Calu3 (cell line): Measurements from ENCODE around the gene FBXW7. TPM values are rescaled to one million over a fixed set of nuclear protein-coding genes. Genes with fewer than 3 reads are reported as not detected.

Experiments used
- BruUV-seq: library from RNA; stranded (reverse); fragments of 400-500 nt; replicated peaks from 2 replicates; lab custom pipeline; 2021; lab: Mats Ljungman, UMichigan
- CTCF ChIA-PET: fragments of 300-600 bp; sonication (Branson Sonifier 250); formaldehyde crosslinking; loops from one replicate; lab custom pipeline; 2022; ENCODE audit warnings: antibody characterized with exemption; lab: Charles Lee
- DNase-seq: peaks from one replicate; pipeline ENCODE4 v3.0.0; 2022
- H3K27ac Mint-ChIP-seq: one replicate; pipeline ENCODE4 v1.8.0; 2022; ENCODE audit warnings: mixed read lengths; ENCODE audit not compliant: unreplicated experiment
- H3K27me3 Mint-ChIP-seq: one replicate; pipeline ENCODE4 v1.8.0; 2022; ENCODE audit warnings: mixed read lengths; ENCODE audit not compliant: unreplicated experiment
- H3K36me3 Mint-ChIP-seq: one replicate; pipeline ENCODE4 v1.8.0; 2022; ENCODE audit warnings: mild to moderate bottlenecking, moderate library complexity, mixed read lengths; ENCODE audit not compliant: insufficient read depth, unreplicated experiment
- H3K4me1 Mint-ChIP-seq: one replicate; pipeline ENCODE4 v1.8.0; 2022; ENCODE audit warnings: mild to moderate bottlenecking, low read depth, mixed read lengths; ENCODE audit not compliant: unreplicated experiment
- H3K4me3 Mint-ChIP-seq: one replicate; pipeline ENCODE4 v1.8.0; 2022; ENCODE audit warnings: mild to moderate bottlenecking, low read depth, moderate library complexity, mixed read lengths; ENCODE audit not compliant: unreplicated experiment
- H3K9me3 Mint-ChIP-seq: one replicate; pipeline ENCODE4 v1.8.0; 2022; ENCODE audit warnings: low read depth, mixed read lengths; ENCODE audit not compliant: unreplicated experiment
- intact Hi-C: fragments of 100-400 bp; cut with micrococcal nuclease; formaldehyde crosslinking; loops from one replicate; pipeline ENCODE4 v1.10.0; 2022; ENCODE audit not compliant: unreplicated experiment
- total RNA-seq: library from RNA; stranded (reverse); gene quantifications from 2 replicates; pipeline ENCODE4 v1.2.3, GENCODE V29; 2022
- TF ChIP-seq, protein P1 (sequence below): fragments of 200-600 bp; IDR thresholded peaks from one replicate; pipeline ENCODE4 v1.8.0; 2022; ENCODE audit warnings: antibody characterized with exemption; ENCODE audit not compliant: unreplicated experiment

FBXW7 gene
- total RNA-seq, 1 experiment from 2014 or later: 38.7 TPM

DNA sequence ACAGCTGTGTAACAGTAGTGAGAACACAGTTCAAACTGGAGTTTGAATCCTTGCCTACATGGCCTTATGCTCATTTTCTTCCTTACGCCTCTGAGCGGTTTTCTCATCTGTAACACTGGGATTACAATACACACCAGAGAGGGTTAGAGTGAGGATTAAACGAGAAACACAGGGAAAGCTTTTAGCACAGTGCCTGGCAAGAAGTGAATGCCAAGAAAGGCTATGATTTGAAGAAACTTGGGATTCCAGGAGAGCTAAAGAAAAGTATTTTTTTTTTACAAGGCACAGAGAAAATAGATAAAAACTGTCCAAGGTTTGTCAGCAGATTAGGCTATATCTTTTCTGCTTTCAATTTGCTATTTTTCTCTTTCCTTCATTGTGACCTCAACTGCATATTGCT lies 246.4 kb downstream of the FBXW7 start:
- H3K4me1 Mint-ChIP-seq: no peaks in the 10 kb centered on the region
- no TSS peak for BruUV-seq
- TF ChIP-seq, protein P1, sequence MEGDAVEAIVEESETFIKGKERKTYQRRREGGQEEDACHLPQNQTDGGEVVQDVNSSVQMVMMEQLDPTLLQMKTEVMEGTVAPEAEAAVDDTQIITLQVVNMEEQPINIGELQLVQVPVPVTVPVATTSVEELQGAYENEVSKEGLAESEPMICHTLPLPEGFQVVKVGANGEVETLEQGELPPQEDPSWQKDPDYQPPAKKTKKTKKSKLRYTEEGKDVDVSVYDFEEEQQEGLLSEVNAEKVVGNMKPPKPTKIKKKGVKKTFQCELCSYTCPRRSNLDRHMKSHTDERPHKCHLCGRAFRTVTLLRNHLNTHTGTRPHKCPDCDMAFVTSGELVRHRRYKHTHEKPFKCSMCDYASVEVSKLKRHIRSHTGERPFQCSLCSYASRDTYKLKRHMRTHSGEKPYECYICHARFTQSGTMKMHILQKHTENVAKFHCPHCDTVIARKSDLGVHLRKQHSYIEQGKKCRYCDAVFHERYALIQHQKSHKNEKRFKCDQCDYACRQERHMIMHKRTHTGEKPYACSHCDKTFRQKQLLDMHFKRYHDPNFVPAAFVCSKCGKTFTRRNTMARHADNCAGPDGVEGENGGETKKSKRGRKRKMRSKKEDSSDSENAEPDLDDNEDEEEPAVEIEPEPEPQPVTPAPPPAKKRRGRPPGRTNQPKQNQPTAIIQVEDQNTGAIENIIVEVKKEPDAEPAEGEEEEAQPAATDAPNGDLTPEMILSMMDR: no peak
- no peaks in the 10 kb centered on the region for H3K27me3 Mint-ChIP-seq
- H3K27ac Mint-ChIP-seq: no peak overlapping the region
- H3K36me3 Mint-ChIP-seq: no peaks in the 10 kb centered on the region
- DNase-seq: no peak
- H3K9me3 Mint-ChIP-seq: no peaks in the 10 kb centered on the region
- intact Hi-C loops: no loop called here
- H3K4me3 Mint-ChIP-seq: no peak overlapping the region
- CTCF ChIA-PET: interaction anchor here (0.7 kb wide), 1 partner anchor 1288 kb away, joined by 3 read pairs; no protein-coding TSS in a partner anchor

- H3K4me3 Mint-ChIP-seq: no peak overlapping the region
- no peak overlapping the region for H3K27ac Mint-ChIP-seq
- peak; percentile 6 for DNase-seq
- intact Hi-C loops: no loop called here
- no peaks in the 10 kb centered on the region for H3K9me3 Mint-ChIP-seq
- BruUV-seq: no TSS peak
- CTCF ChIA-PET: no interaction called here
- H3K27me3 Mint-ChIP-seq: no peaks in the 10 kb centered on the region
- peaks cover 3% of the 10 kb centered on the region for H3K36me3 Mint-ChIP-seq
- TF ChIP-seq, protein P1: no peak
- H3K4me1 Mint-ChIP-seq: peaks cover 19% of the 10 kb centered on the region
These were observed 252.0 kb downstream of the FBXW7 start for GRCh38 chr4:152283801-152284470.

DNA sequence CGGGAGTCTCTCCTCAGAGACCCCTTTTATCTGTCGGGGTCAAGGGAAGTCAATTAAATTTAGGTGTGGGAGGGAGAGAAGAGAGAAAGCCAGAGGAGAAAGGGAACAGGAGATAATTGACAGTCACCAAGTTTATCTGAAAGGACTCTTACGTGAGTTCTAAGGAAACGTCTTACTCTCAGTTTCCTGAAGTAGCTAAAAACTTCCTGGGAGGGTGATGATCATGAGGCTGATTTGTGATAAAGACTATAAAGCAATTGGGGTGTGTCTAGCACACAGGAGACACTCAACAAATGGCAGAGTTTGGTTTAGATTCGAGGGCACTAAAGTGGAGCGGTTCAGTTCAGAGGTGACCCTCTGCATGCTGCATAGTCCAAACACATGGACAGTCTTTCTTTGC lies 254.1 kb downstream of the FBXW7 start:
- intact Hi-C loops: no loop called here
- Mint-ChIP-seq H3K4me3 (no peak overlapping the region), H3K4me1 (peaks cover 30% of the 10 kb centered on the region), H3K9me3 (no peaks in the 10 kb centered on the region), H3K36me3 (peaks cover 5% of the 10 kb centered on the region), H3K27me3 (no peaks in the 10 kb centered on the region), H3K27ac (no peak overlapping the region)
- no peak for DNase-seq
- CTCF ChIA-PET: no interaction called here
- BruUV-seq: no TSS peak
- TF ChIP-seq, protein P1: no peak

GRCh38 chr4:152281211-152281610 lies 254.7 kb downstream of the FBXW7 start:
- no peak overlapping the region for H3K27ac Mint-ChIP-seq

More at GRCh38 chr4:152281211-152281610, 254.7 kb downstream of the FBXW7 start:
- DNase-seq: no peak
- BruUV-seq: no TSS peak
- Mint-ChIP-seq H3K27me3 (no peaks in the 10 kb centered on the region), H3K4me1 (peaks cover 30% of the 10 kb centered on the region), H3K4me3 (no peak overlapping the region), H3K9me3 (no peaks in the 10 kb centered on the region), H3K36me3 (peaks cover 5% of the 10 kb centered on the region)
- intact Hi-C loops: no loop called here
- TF ChIP-seq, protein P1: no peak
- CTCF ChIA-PET: no interaction called here
